ENCODE measurements around the gene PI4K2A. TPM values are rescaled to one million over a fixed set of nuclear protein-coding genes. Genes with fewer than 3 reads are reported as not detected.

PI4K2A gene
- total and polyA plus RNA-seq, 2 experiments from 2014 or later, result 16.6 to 28.7 TPM

DNA sequence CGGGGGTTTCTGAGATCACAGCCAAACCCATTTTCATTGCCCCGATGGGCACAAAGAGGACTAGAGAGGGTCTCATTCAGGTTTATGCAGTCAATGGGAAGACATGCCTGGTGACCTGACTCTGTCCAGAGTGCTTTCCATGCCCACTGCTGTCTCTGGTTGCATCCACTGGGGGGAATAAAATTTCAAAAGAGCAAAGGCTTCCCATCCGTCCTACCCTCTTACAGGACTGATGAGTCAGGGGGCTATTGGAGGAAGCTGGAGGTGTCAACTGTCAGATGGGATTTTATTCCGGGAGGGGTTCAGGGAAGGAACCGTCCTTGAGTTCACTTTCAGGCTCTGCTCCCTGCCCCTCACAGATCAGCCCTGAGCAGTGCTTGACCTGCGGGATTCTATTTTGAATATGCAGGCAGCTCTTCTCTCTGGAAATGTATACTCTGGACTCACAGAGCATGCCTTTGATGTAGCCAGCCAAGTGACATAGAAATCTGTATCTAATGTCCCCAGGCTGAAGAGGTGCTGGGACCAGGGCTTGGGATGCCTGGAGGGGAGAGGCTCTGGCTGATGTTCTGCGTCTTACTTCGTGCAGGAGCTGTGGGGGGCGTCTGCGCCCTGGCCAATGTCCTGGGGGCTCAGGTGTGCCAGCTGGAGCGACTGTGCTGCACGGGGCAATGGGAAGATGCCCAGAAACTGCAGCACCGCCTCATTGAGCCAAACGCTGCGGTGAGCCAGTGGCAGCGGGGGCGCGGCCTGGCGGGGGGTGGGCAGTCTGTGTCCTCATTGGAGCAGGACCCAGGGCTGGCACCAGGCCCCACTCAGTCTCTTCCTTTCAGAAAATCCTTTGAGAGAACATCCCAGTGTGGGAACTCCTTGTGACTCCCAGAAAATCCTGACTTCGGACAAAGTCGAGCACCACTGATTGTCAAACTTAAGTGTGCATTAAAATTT lies 38.9 kb upstream of the PI4K2A start:
- Histone ChIP-seq H2AFZ (no peak overlapping the region), H3K9ac (no peak overlapping the region), H3K4me2 (ENCODE audit: unreplicated experiment) (no peak overlapping the region), H3F3A (ENCODE audit: insufficient read depth) (peaks cover 17% of the 10 kb centered on the region), H3K36me3 (ENCODE audit: low read depth) (no peaks in the 10 kb centered on the region), H3K9me2 (ENCODE audit: insufficient read depth) (no peaks in the 10 kb centered on the region), H3K4me1 (ENCODE audit: insufficient read depth) (peaks cover 15% of the 10 kb centered on the region), H3K9me3 (ENCODE audit: low read depth) (no peaks in the 10 kb centered on the region), H3K27me3 (replicated peaks; ENCODE audit: insufficient read depth) (no peaks in the 10 kb centered on the region), H4K20me1 (ENCODE audit: insufficient read depth) (no peaks in the 10 kb centered on the region), H3K79me2 (ENCODE audit: insufficient read depth) (no peaks in the 10 kb centered on the region), H3K27ac (no peak overlapping the region), H3K4me3 (no peak overlapping the region)
- in situ Hi-C loops (cut with MboI), result no loop called here
- DNase-seq, result no peak
- 65 to 69% methylated on average over 21 of the region's 21 CpGs for WGBS, 2 experiments (ENCODE audit: low coverage in 1 of 2, low lambda C conversion rate in 2 of 2, missing lambda C conversion rate in 2 of 2)
- TF ChIP-seq EZH2 (IDR thresholded peaks at IDR 0.05; ENCODE audit: insufficient read depth, poor library complexity, severe bottlenecking) (no peak), EZH2phosphoT487 (IDR thresholded peaks at IDR 0.05; ENCODE audit: insufficient read depth, low read depth) (no peak)

DNA sequence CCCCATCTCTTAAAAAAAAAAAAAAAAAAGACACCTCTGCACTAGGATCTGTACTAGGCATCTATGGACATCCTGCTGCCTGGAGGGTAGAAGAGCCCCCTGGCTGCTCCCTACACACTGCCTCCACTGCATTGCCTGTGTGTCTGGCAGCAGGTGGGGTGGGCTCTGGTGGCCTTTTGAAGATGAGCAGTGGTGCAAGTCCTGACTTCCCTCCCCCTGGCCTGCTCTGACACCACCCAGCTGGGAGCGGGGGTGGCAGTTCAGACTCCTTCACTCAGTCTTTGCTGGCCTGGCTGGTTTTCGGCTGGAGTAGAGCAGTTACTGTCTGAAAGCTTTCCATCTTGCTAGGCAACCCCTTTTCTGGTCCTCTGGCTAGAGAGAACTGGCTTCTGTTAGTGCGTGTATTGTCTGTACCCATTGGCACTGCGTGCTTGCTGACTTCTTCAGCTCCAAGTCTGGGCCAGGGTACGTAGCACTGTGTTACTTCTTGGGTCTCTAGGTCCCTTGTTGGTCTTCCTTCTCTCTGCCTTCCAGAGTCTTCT lies 33.3 kb upstream of the PI4K2A start:
- no peaks in the 10 kb centered on the region for H4K20me1 ChIP-seq (ENCODE audit: insufficient read depth)
- no peak overlapping the region for H2AFZ ChIP-seq
- no peaks in the 10 kb centered on the region for H3K4me1 ChIP-seq (ENCODE audit: insufficient read depth)
- no peak overlapping the region for H3K27ac ChIP-seq
- H3K9ac ChIP-seq, result no peak overlapping the region
- H3K79me2 ChIP-seq (ENCODE audit: insufficient read depth), result no peaks in the 10 kb centered on the region
- no peak for DNase-seq
- in situ Hi-C loops (cut with MboI), result no loop called here
- TF ChIP-seq EZH2 (IDR thresholded peaks at IDR 0.05; ENCODE audit: insufficient read depth, poor library complexity, severe bottlenecking), result no peak
- TF ChIP-seq EZH2phosphoT487 (IDR thresholded peaks at IDR 0.05; ENCODE audit: insufficient read depth, low read depth), result no peak
- H3K4me3 ChIP-seq, result no peak overlapping the region
- no peaks in the 10 kb centered on the region for H3K9me2 ChIP-seq (ENCODE audit: insufficient read depth)
- no peaks in the 10 kb centered on the region for H3F3A ChIP-seq (ENCODE audit: insufficient read depth)
- 95 to 97% methylated on average over 5 of the region's 5 CpGs for WGBS, 2 experiments (ENCODE audit: low coverage in 1 of 2, low lambda C conversion rate in 2 of 2, missing lambda C conversion rate in 2 of 2)
- no peaks in the 10 kb centered on the region for H3K9me3 ChIP-seq (ENCODE audit: low read depth)
- H3K36me3 ChIP-seq (ENCODE audit: low read depth), result no peaks in the 10 kb centered on the region
- no peaks in the 10 kb centered on the region for H3K27me3 ChIP-seq (replicated peaks; ENCODE audit: insufficient read depth)
- no peak overlapping the region for H3K4me2 ChIP-seq (ENCODE audit: unreplicated experiment)

DNA sequence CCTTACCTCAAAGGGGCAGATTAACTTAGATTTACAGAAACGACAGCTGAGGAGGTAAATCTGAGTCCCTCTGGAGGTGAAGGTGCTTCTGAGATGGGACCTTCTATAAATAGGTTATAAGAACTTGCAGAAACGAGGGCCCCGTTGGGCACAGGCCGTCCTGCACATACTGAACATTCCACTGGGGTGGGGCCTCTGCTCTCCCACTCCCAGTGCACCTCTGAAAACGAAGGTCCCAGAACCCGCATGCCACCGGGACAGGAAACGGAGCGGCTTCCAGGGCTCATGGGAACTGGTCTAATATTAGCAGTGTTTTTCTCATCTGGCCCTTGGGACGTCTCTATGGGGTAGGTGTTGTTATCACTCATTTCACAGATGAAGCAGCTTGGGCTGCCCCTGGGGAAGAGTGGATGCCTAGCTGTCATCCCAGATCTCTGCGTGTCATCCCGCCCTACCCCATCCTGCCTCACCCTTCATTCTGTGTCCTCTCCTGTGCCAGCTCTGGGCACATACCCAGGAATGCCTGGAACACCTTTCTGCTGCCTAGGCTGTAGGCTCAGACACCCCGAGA lies 31.4 kb upstream of the PI4K2A start:
- TF ChIP-seq EZH2phosphoT487 (IDR thresholded peaks at IDR 0.05; ENCODE audit: insufficient read depth, low read depth) (no peak), EZH2 (IDR thresholded peaks at IDR 0.05; ENCODE audit: insufficient read depth, poor library complexity, severe bottlenecking) (no peak)
- Histone ChIP-seq H3K4me2 (ENCODE audit: unreplicated experiment) (no peak overlapping the region), H3K36me3 (ENCODE audit: low read depth) (no peaks in the 10 kb centered on the region), H3K9me2 (ENCODE audit: insufficient read depth) (no peaks in the 10 kb centered on the region), H3K4me3 (no peak overlapping the region), H3K9ac (no peak overlapping the region), H3K27me3 (replicated peaks; ENCODE audit: insufficient read depth) (no peaks in the 10 kb centered on the region), H3F3A (ENCODE audit: insufficient read depth) (no peaks in the 10 kb centered on the region), H3K4me1 (ENCODE audit: insufficient read depth) (no peaks in the 10 kb centered on the region), H2AFZ (no peak overlapping the region), H3K27ac (no peak overlapping the region), H4K20me1 (ENCODE audit: insufficient read depth) (no peaks in the 10 kb centered on the region), H3K9me3 (ENCODE audit: low read depth) (no peaks in the 10 kb centered on the region), H3K79me2 (ENCODE audit: insufficient read depth) (no peaks in the 10 kb centered on the region)
- 88 to 93% methylated on average over 13 of the region's 13 CpGs for WGBS, 2 experiments (ENCODE audit: low coverage in 1 of 2, low lambda C conversion rate in 2 of 2, missing lambda C conversion rate in 2 of 2)
- DNase-seq, result no peak
- in situ Hi-C loops (cut with MboI), result no loop called here

DNA sequence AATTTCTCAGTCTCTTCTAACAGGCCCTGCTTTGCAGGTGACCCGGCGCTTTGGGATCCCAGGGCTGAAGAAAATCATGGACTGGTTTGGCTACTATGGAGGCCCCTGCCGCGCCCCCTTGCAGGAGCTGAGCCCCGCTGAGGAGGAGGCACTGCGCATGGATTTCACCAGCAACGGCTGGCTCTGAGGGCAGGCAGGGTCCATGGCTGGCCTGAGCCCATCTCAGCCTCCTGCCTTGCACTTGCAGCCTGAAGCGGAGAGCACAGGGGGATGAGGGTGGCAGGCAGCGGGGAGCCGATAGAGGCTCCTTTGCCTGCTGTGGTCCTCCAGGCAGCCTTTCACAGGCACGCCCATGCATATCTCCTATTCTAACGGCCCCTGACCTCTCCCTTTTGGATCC lies 29.0 kb upstream of the PI4K2A start:
- in situ Hi-C loops (cut with MboI), result no loop called here
- no peaks in the 10 kb centered on the region for H3K4me1 ChIP-seq (ENCODE audit: insufficient read depth)
- no peaks in the 10 kb centered on the region for H3K27me3 ChIP-seq (replicated peaks; ENCODE audit: insufficient read depth)
- no peak overlapping the region for H2AFZ ChIP-seq
- H3K4me2 ChIP-seq (ENCODE audit: unreplicated experiment), result no peak overlapping the region
- H3K9me3 ChIP-seq (ENCODE audit: low read depth), result no peaks in the 10 kb centered on the region
- no peak for TF ChIP-seq EZH2phosphoT487 (IDR thresholded peaks at IDR 0.05; ENCODE audit: insufficient read depth, low read depth)
- no peak for TF ChIP-seq EZH2 (IDR thresholded peaks at IDR 0.05; ENCODE audit: insufficient read depth, poor library complexity, severe bottlenecking)
- H3K9me2 ChIP-seq (ENCODE audit: insufficient read depth), result no peaks in the 10 kb centered on the region
- H3F3A ChIP-seq (ENCODE audit: insufficient read depth), result no peaks in the 10 kb centered on the region
- H3K4me3 ChIP-seq, result no peak overlapping the region
- WGBS, 2 experiments (ENCODE audit: low coverage in 1 of 2, low lambda C conversion rate in 2 of 2, missing lambda C conversion rate in 2 of 2), result 91% methylated on average over 12 of the region's 12 CpGs
- H3K79me2 ChIP-seq (ENCODE audit: insufficient read depth), result no peaks in the 10 kb centered on the region
- no peak overlapping the region for H3K27ac ChIP-seq
- DNase-seq, result no peak
- H3K9ac ChIP-seq, result no peak overlapping the region
- no peaks in the 10 kb centered on the region for H4K20me1 ChIP-seq (ENCODE audit: insufficient read depth)
- H3K36me3 ChIP-seq (ENCODE audit: low read depth), result no peaks in the 10 kb centered on the region
